ENCODE measurements around the gene TPM3.

Gene TPM3

GRCh38 chr1:154182344-154183045, 9.4 kb downstream of the TPM3 start:
- no peaks in the 10 kb centered on the region for H3K9me3 ChIP-seq (ENCODE audit: control insufficient read depth in 2 of 2, low read length in 2 of 2)
- H3K36me3 ChIP-seq (ENCODE audit: control insufficient read depth in 2 of 2, insufficient read depth in 2 of 2, low read length in 2 of 2), result peaks cover 0 to 2% of the 10 kb centered on the region in 2 donors
- peak overlapping the region; percentile 86 for H3K27ac ChIP-seq (ENCODE audit: low read length)
- no peaks in the 10 kb centered on the region for H3K27me3 ChIP-seq (ENCODE audit: control insufficient read depth in 1 of 2, insufficient read depth in 2 of 2, low read length in 2 of 2)
- H3K4me3 ChIP-seq (ENCODE audit: low read length in 2 of 2), result peak overlapping the region; percentile 95
- H3K4me1 ChIP-seq (ENCODE audit: control insufficient read depth, insufficient read depth, low read length), result peaks cover 42% of the 10 kb centered on the region
- peak overlapping the region; percentile 87 to 89 for H3K9ac ChIP-seq (ENCODE audit: low read length in 2 of 2)

- Histone ChIP-seq H3K9me3 (ENCODE audit: control insufficient read depth in 2 of 2, low read length in 2 of 2) (no peaks in the 10 kb centered on the region), H3K27ac (ENCODE audit: low read length) (peak overlapping the region; percentile 86), H3K9ac (ENCODE audit: low read length in 2 of 2) (peak overlapping the region; percentile 87 to 89), H3K36me3 (ENCODE audit: control insufficient read depth in 2 of 2, insufficient read depth in 2 of 2, low read length in 2 of 2) (peaks cover 0 to 2% of the 10 kb centered on the region in 2 donors), H3K4me3 (ENCODE audit: low read length in 2 of 2) (peak overlapping the region; percentile 95), H3K27me3 (ENCODE audit: control insufficient read depth in 1 of 2, insufficient read depth in 2 of 2, low read length in 2 of 2) (no peaks in the 10 kb centered on the region), H3K4me1 (ENCODE audit: control insufficient read depth, insufficient read depth, low read length) (peaks cover 43% of the 10 kb centered on the region)
Observed at GRCh38 chr1:154181944-154182343, 10.0 kb downstream of the TPM3 start.

DNA sequence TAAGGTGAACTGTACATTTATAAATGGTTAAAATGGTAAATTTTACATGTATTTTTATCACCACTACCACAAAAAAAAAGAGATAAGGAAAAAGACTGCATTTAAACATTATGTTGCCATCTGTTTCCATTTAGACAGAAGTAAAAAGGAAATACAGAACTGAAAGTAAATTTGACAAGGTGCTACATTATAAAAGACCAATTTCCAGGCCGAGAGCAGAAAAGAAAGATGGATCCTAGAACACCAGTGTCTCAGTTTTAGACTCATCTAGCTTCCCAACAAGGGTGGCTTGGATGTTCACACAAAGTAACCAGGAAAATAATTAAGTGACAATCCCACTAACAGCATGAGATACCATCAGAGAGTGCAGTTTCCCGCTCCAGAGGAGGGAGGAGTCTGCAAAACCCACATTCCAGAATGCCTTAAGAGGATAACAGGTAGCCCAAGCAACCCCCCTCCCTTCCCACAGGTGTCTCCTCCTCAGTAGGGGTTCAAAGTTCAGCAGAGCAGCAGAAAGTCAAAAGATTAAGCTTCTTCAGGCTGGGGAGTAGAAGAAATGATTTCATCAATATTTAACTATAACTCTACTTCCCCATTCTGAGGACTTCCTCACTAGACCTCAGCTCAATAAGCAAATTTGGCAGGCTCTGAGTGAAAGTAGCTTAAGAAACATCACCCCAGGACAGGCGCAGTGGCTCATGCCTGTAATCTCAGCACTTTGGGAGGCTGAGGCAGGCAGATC, 11.8 kb downstream of the TPM3 start:
- no peak overlapping the region for H3K9ac ChIP-seq (ENCODE audit: low read length in 2 of 2)
- H3K27ac ChIP-seq (ENCODE audit: low read length), result no peak overlapping the region
- H3K36me3 ChIP-seq (ENCODE audit: control insufficient read depth in 2 of 2, insufficient read depth in 2 of 2, low read length in 2 of 2), result peaks cover 4 to 9% of the 10 kb centered on the region in 2 donors
- peak overlapping the region in 1 of 2 donors; percentile 29 for H3K4me3 ChIP-seq (ENCODE audit: low read length in 2 of 2)
- peaks cover 50% of the 10 kb centered on the region for H3K4me1 ChIP-seq (ENCODE audit: control insufficient read depth, insufficient read depth, low read length)
- no peaks in the 10 kb centered on the region for H3K27me3 ChIP-seq (ENCODE audit: control insufficient read depth in 1 of 2, insufficient read depth in 2 of 2, low read length in 2 of 2)
- no peaks in the 10 kb centered on the region for H3K9me3 ChIP-seq (ENCODE audit: control insufficient read depth in 2 of 2, low read length in 2 of 2)

- no peak overlapping the region for H3K9ac ChIP-seq (ENCODE audit: low read length in 2 of 2)
- H3K4me1 ChIP-seq (ENCODE audit: control insufficient read depth, insufficient read depth, low read length), result peaks cover 50% of the 10 kb centered on the region
- H3K9me3 ChIP-seq (ENCODE audit: control insufficient read depth in 2 of 2, low read length in 2 of 2), result no peaks in the 10 kb centered on the region
- peaks cover 4 to 12% of the 10 kb centered on the region in 2 donors for H3K36me3 ChIP-seq (ENCODE audit: control insufficient read depth in 2 of 2, insufficient read depth in 2 of 2, low read length in 2 of 2)
- H3K27me3 ChIP-seq (ENCODE audit: control insufficient read depth in 1 of 2, insufficient read depth in 2 of 2, low read length in 2 of 2), result no peaks in the 10 kb centered on the region
- H3K4me3 ChIP-seq (ENCODE audit: low read length in 2 of 2), result no peak overlapping the region
- no peak overlapping the region for H3K27ac ChIP-seq (ENCODE audit: low read length)
Observed at GRCh38 chr1:154178911-154179811, 12.7 kb downstream of the TPM3 start.

GRCh38 chr1:154178013-154178412, 13.9 kb downstream of the TPM3 start:
- H3K4me3 ChIP-seq (ENCODE audit: low read length in 2 of 2), result no peak overlapping the region

DNA sequence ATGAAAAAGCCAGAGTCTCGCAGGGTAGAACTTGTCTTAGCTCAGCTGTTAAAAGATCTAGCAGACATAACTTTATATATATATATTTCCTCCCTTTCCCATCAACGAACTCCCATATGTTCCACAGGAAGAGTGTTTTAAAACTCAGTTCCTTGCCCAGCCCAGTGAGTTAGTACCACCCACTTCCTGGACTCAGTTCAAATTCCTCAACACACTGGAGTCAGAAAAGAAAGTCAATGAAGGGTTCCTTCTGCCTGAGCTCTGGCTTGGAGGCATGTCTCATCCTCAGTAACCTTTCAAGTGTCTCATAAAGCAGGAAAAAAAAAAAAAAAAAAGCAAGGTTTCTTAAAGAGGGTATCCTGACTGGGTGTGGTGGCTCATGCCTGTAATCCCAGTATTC, 15.6 kb downstream of the TPM3 start:
- H3K9me3 ChIP-seq (ENCODE audit: control insufficient read depth in 2 of 2, low read length in 2 of 2), result no peaks in the 10 kb centered on the region
- no peak overlapping the region for H3K4me3 ChIP-seq (ENCODE audit: low read length in 2 of 2)
- no peak overlapping the region for H3K9ac ChIP-seq (ENCODE audit: low read length in 2 of 2)
- H3K27ac ChIP-seq (ENCODE audit: low read length), result no peak overlapping the region
- peaks cover 19 to 29% of the 10 kb centered on the region in 2 donors for H3K36me3 ChIP-seq (ENCODE audit: control insufficient read depth in 2 of 2, insufficient read depth in 2 of 2, low read length in 2 of 2)
- no peaks in the 10 kb centered on the region for H3K27me3 ChIP-seq (ENCODE audit: control insufficient read depth in 1 of 2, insufficient read depth in 2 of 2, low read length in 2 of 2)
- peaks cover 34% of the 10 kb centered on the region for H3K4me1 ChIP-seq (ENCODE audit: control insufficient read depth, insufficient read depth, low read length)

More at GRCh38 chr1:154178013-154178412, 13.9 kb downstream of the TPM3 start:
- no peak overlapping the region for H3K27ac ChIP-seq (ENCODE audit: low read length)
- no peak overlapping the region for H3K9ac ChIP-seq (ENCODE audit: low read length in 2 of 2)
- H3K4me1 ChIP-seq (ENCODE audit: control insufficient read depth, insufficient read depth, low read length), result peaks cover 43% of the 10 kb centered on the region
- no peaks in the 10 kb centered on the region for H3K9me3 ChIP-seq (ENCODE audit: control insufficient read depth in 2 of 2, low read length in 2 of 2)
- peaks cover 4 to 15% of the 10 kb centered on the region in 2 donors for H3K36me3 ChIP-seq (ENCODE audit: control insufficient read depth in 2 of 2, insufficient read depth in 2 of 2, low read length in 2 of 2)
- no peaks in the 10 kb centered on the region for H3K27me3 ChIP-seq (ENCODE audit: control insufficient read depth in 1 of 2, insufficient read depth in 2 of 2, low read length in 2 of 2)

- Histone ChIP-seq H3K27me3 (ENCODE audit: control insufficient read depth in 1 of 2, insufficient read depth in 2 of 2, low read length in 2 of 2) (no peaks in the 10 kb centered on the region), H3K4me1 (ENCODE audit: control insufficient read depth, insufficient read depth, low read length) (peaks cover 21% of the 10 kb centered on the region), H3K9me3 (ENCODE audit: control insufficient read depth in 2 of 2, low read length in 2 of 2) (no peaks in the 10 kb centered on the region), H3K36me3 (ENCODE audit: control insufficient read depth in 2 of 2, insufficient read depth in 2 of 2, low read length in 2 of 2) (peaks cover 36 to 44% of the 10 kb centered on the region in 2 donors), H3K27ac (ENCODE audit: low read length) (no peak overlapping the region), H3K9ac (ENCODE audit: low read length in 2 of 2) (no peak overlapping the region), H3K4me3 (ENCODE audit: low read length in 2 of 2) (no peak overlapping the region)
Observed at GRCh38 chr1:154174654-154175053, 17.2 kb downstream of the TPM3 start.

GRCh38 chr1:154171880-154172279, 20.0 kb downstream of the TPM3 start:
- Histone ChIP-seq H3K27ac (ENCODE audit: low read length) (no peak overlapping the region), H3K9ac (ENCODE audit: low read length in 2 of 2) (no peak overlapping the region), H3K9me3 (ENCODE audit: control insufficient read depth in 2 of 2, low read length in 2 of 2) (no peaks in the 10 kb centered on the region), H3K36me3 (ENCODE audit: control insufficient read depth in 2 of 2, insufficient read depth in 2 of 2, low read length in 2 of 2) (peaks cover 55 to 62% of the 10 kb centered on the region in 2 donors), H3K4me3 (ENCODE audit: low read length in 2 of 2) (no peak overlapping the region), H3K4me1 (ENCODE audit: control insufficient read depth, insufficient read depth, low read length) (peaks cover 6% of the 10 kb centered on the region), H3K27me3 (ENCODE audit: control insufficient read depth in 1 of 2, insufficient read depth in 2 of 2, low read length in 2 of 2) (no peaks in the 10 kb centered on the region)

GRCh38 chr1:154171223-154171583, 20.7 kb downstream of the TPM3 start:
- Histone ChIP-seq H3K27ac (ENCODE audit: low read length) (no peak overlapping the region), H3K4me3 (ENCODE audit: low read length in 2 of 2) (no peak overlapping the region), H3K4me1 (ENCODE audit: control insufficient read depth, insufficient read depth, low read length) (peaks cover 6% of the 10 kb centered on the region), H3K27me3 (ENCODE audit: control insufficient read depth in 1 of 2, insufficient read depth in 2 of 2, low read length in 2 of 2) (no peaks in the 10 kb centered on the region), H3K36me3 (ENCODE audit: control insufficient read depth in 2 of 2, insufficient read depth in 2 of 2, low read length in 2 of 2) (peaks cover 57 to 64% of the 10 kb centered on the region in 2 donors), H3K9ac (ENCODE audit: low read length in 2 of 2) (no peak overlapping the region), H3K9me3 (ENCODE audit: control insufficient read depth in 2 of 2, low read length in 2 of 2) (no peaks in the 10 kb centered on the region)

GRCh38 chr1:154170547-154171222, 21.2 kb downstream of the TPM3 start:
- H3K4me1 ChIP-seq (ENCODE audit: control insufficient read depth, insufficient read depth, low read length), result peaks cover 3% of the 10 kb centered on the region
- no peaks in the 10 kb centered on the region for H3K27me3 ChIP-seq (ENCODE audit: control insufficient read depth in 1 of 2, insufficient read depth in 2 of 2, low read length in 2 of 2)
- no peak overlapping the region for H3K9ac ChIP-seq (ENCODE audit: low read length in 2 of 2)
- no peaks in the 10 kb centered on the region for H3K9me3 ChIP-seq (ENCODE audit: control insufficient read depth in 2 of 2, low read length in 2 of 2)
- no peak overlapping the region for H3K4me3 ChIP-seq (ENCODE audit: low read length in 2 of 2)
- peaks cover 61 to 66% of the 10 kb centered on the region in 2 donors for H3K36me3 ChIP-seq (ENCODE audit: control insufficient read depth in 2 of 2, insufficient read depth in 2 of 2, low read length in 2 of 2)
- H3K27ac ChIP-seq (ENCODE audit: low read length), result no peak overlapping the region
